Adrenal gland (tissue), 5 donors: ENCODE measurements around the gene DMRT1.
"Not testable (repeated sequence)": the region's sequence is repeated elsewhere in the genome, so short reads cannot be mapped to it uniquely, and the experiment has no call there.

ENCODE experiments used
- CTCF ChIP-seq, 6 experiments: fragments of 450-650 bp in 4 of 6; fragments of 200-600 bp in 2 of 6; sonication (generic) in 1 of 6; IDR thresholded peaks; 1 replicate in 5 of 6; 2 replicates in 1 of 6; pipeline versions ENCODE4 v1.5.1 to v1.8.0; 2016 to 2021; ENCODE audit warnings: antibody characterized with exemption in 6 of 6, mild to moderate bottlenecking in 2 of 6, moderate library complexity in 1 of 6
- POLR2A ChIP-seq, 2 donors: fragments of 450-650 bp; IDR thresholded peaks; one replicate each; pipeline ENCODE4 v1.6.1; 2017; ENCODE audit warnings: antibody characterized with exemption in 2 of 2, mild to moderate bottlenecking in 2 of 2, moderate library complexity in 1 of 2
- donor health status: DM: no; HTN: no; CAD: no.

GRCh38 chr9:913526-913925 lies 72.0 kb downstream of the DMRT1 start:
- not testable (repeated sequence) for TF ChIP-seq CTCF, POLR2A (IDR thresholded peaks at IDR 0.05)
